GM19468 (cell line): Measurements from ENCODE around the gene JAK1.

Experiments
- ATAC-seq: cut with Tn5 transposase; IDR thresholded peaks from one replicate; pipeline ENCODE4 v1.9.1; 2021; ENCODE audit warnings: mild to moderate bottlenecking, moderate library complexity, moderate number of reproducible peaks; ENCODE audit not compliant: unreplicated experiment; ENCODE audit errors: extremely low read depth

Gene JAK1

DNA sequence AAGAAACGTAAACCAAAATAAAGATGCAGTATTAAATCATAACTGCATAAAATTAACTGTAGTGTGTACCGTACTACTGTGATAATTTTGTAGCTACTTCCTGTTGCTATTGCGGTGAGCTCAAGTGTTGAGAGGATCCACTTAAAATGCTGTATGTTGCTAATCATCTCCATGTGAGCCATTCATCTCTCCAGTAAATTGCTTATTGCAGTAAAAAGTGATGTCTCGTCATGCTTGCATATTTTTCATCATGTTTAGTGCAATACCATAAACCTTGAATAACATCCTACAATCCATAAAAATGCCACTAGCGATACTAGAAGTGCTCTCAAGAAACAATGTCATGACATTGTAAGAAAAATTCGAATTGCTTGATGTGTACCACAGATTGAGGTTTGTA lies 155.2 kb downstream of the JAK1 start:
- ATAC-seq: no peak

DNA sequence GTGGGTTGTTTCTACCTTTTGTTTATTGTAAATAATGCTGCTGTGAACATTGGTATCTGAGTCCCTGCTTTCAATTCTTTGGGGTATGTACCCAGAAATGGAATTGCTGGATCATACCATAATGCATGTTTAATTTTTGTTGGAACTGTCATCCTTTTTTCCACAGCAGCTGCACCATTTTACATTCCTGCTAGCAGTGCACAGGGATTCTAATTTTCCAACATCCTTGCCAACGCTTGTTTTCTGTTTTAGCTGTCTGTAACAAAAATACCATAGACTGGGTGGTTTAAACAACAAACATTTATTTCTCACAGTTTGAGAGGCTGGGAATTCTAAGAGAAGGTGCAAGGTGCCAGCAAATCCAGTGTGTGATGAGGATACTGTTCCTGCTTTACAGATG lies 156.3 kb downstream of the JAK1 start:
- ATAC-seq: no peak

DNA sequence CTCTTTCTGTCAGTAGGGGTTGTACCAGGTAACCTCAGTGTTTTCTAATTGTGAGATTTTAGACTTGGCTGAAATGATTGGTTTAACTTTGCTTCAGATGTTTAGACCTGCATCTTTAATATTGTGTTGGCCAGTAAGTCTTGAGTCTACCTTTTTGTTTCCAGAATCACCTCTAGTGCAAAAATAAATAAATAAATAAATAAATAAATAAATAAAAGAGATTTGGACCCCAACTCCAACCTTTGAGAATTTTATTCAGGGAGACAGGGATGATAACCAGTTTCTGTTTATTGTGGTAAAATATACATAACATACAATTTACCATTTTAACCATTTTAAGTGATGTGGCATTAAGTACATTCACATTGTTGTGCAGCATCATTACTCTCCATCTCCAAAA lies 157.0 kb downstream of the JAK1 start:
- no peak for ATAC-seq

DNA sequence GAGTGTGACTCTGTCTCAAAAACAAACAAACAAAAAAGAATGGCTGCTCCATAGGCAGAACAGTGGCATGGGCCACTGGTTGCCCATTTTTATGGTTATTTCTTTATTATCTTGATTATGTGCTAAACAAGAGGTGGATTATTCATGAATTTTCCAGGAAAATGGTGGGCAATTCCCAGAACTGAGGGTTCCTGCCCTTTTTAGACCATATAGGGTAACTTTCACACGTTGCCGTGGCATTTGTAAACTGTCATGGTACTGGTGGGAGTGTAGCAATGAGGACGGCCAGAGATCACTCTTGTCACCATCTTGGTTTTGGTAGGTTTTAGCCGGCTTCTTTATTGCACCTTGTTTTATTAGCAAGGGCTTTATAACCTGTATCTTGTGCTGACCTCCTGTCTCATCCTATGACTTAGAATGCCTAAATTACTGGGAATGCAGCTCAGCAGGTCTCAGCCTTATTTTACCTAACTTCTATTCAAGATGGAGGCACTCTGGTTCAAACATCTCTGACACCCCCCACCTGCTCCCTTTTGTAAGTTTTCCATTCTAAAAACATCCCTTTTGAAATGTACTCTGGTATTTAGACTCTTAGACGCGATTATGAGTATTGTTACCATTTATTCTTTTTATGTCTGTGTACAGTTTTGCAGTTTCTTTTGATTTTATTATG lies 164.4 kb downstream of the JAK1 start:
- ATAC-seq: no peak

DNA sequence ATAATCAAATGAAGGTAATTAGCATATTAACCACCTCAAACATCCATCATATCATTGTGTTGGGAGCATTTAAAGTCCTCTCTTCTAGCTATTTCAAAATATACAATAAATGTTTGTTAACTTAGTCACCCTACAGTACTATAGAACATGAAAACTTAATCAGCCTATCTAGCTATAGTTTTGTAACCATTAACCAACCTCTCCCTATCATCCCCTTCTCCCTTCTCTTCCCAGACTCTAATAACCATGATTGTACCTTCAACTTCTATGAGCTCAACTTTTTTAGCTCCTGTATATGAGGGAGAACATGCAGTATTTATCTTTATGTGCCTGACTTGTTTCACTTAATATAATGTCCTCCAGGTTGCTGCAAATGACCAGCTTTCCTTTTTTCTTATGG lies 167.5 kb downstream of the JAK1 start:
- no peak for ATAC-seq

DNA sequence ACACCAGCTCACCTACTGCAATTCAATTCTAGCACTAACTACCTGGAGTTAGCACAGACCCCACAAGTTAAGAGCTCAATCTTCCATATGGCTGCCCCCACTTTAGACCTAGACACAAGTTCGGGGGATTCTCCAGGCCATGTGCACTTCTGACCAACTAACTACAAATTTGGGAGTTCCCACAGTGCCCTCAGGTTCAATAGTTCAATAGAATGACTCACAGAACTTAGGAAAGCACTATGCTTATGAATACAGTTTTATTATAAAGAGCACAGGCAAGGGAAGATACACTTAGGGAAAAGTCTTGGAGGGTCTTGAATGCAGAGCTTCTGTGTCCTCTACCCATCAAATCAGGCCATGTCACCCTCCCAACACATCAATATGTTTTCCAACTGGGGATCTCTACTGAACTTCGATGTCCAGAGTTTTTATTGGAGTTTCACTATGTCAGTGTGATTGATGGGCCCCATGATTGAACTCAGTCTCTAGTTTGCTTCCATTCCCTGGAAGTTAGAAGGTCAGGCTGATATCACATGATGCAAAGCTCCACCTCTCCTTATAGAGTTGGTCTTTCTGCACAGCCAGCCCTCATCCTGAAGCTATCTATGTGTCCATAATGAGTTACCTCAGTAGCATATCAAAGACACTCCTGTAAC lies 175.4 kb downstream of the JAK1 start:
- no peak for ATAC-seq
